Testis (tissue), 2 donors: ENCODE data around the gene HSF4.

Experiments used
- POLR2A ChIP-seq: fragments of 450-650 bp; IDR thresholded peaks from one replicate; pipeline ENCODE4 v1.6.1; 2017; ENCODE audit warnings: antibody characterized with exemption, mild to moderate bottlenecking, moderate library complexity
- TF ChIP-seq, protein P1 (sequence below), 3 experiments: fragments of 450-650 bp in 2 of 3; fragments of 200-600 bp in 1 of 3; sonication (generic) in 1 of 3; IDR thresholded peaks; one replicate each; pipeline ENCODE4 v1.5.1; 2016 to 2019; ENCODE audit warnings: antibody characterized with exemption in 3 of 3, mild to moderate bottlenecking in 2 of 3, moderate library complexity in 1 of 3

DNA sequence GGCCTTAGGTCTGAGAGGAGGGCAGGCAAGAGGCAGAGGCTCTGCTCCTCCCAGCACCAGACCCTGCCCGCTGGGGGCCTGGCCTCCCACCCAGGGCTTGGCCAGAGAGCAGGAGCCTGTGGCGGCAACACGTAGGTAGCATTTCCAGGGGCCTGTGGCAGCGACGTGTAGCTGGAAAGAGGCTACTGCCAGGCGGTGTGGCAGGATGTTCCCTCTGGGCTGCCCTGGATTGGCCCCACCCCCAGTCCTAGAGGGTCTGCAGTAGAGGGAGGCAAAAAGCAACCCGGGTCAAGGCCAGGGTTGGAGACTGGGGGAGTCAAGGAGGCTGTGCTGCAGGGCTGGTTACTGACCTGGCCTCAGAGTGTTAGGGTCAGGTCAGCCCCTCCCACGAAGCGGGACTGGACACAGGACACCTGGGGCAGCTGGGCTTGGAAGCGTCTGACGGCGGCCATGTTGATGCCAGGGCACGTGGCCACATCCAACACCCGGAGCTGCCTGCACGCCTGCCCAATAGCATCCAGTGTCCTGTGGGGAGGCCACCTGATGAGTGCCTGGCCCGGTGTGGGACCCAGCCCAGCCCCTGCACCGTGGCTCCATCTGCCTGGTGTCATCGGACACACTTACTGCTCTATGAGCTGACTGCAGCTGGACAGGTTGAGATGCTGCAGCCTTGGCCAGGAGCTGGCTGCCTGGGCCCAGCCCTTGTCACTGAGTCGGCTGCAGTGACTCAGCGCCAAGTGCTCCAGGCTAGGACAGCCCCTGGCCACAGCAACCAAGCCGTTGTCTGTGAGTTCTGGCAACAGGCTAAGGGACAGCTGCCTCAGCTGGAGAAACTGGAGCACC, 42.9 kb downstream of the HSF4 start:
- TF ChIP-seq POLR2A = no peak
- TF ChIP-seq, protein P1, sequence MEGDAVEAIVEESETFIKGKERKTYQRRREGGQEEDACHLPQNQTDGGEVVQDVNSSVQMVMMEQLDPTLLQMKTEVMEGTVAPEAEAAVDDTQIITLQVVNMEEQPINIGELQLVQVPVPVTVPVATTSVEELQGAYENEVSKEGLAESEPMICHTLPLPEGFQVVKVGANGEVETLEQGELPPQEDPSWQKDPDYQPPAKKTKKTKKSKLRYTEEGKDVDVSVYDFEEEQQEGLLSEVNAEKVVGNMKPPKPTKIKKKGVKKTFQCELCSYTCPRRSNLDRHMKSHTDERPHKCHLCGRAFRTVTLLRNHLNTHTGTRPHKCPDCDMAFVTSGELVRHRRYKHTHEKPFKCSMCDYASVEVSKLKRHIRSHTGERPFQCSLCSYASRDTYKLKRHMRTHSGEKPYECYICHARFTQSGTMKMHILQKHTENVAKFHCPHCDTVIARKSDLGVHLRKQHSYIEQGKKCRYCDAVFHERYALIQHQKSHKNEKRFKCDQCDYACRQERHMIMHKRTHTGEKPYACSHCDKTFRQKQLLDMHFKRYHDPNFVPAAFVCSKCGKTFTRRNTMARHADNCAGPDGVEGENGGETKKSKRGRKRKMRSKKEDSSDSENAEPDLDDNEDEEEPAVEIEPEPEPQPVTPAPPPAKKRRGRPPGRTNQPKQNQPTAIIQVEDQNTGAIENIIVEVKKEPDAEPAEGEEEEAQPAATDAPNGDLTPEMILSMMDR (IDR thresholded peaks at IDR 0.05) = no peak
